ENCODE data around the gene FAM216A. TPM values are rescaled to one million over a fixed set of nuclear protein-coding genes. Genes with fewer than 3 reads are reported as not detected.

The FAM216A gene
- total and polyA plus RNA-seq, 4 donors, result 3.6 to 7.4 (median 4.7) TPM

- H3K27ac ChIP-seq (ENCODE audit: low read depth in 1 of 2, low read length in 2 of 2), result no peak overlapping the region
- TF ChIP-seq TAF1 (conservative IDR thresholded peaks at IDR 0.05) (no peak), RAD21 (IDR thresholded peaks at IDR 0.05) (no peak)
- TF ChIP-seq, protein P1, sequence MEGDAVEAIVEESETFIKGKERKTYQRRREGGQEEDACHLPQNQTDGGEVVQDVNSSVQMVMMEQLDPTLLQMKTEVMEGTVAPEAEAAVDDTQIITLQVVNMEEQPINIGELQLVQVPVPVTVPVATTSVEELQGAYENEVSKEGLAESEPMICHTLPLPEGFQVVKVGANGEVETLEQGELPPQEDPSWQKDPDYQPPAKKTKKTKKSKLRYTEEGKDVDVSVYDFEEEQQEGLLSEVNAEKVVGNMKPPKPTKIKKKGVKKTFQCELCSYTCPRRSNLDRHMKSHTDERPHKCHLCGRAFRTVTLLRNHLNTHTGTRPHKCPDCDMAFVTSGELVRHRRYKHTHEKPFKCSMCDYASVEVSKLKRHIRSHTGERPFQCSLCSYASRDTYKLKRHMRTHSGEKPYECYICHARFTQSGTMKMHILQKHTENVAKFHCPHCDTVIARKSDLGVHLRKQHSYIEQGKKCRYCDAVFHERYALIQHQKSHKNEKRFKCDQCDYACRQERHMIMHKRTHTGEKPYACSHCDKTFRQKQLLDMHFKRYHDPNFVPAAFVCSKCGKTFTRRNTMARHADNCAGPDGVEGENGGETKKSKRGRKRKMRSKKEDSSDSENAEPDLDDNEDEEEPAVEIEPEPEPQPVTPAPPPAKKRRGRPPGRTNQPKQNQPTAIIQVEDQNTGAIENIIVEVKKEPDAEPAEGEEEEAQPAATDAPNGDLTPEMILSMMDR (IDR thresholded peaks at IDR 0.05; ENCODE audit: low read depth, low read length, missing input control), result no peak
- H3K9ac ChIP-seq (ENCODE audit: low read depth in 1 of 2, low read length in 2 of 2), result no peak overlapping the region
- no peak overlapping the region for H3K4me3 ChIP-seq (ENCODE audit: low read depth in 1 of 3, low read length in 3 of 3)
- H3K36me3 ChIP-seq (ENCODE audit: control insufficient read depth in 4 of 4, insufficient read depth in 3 of 4, low read depth in 1 of 4, low read length in 3 of 4), result peaks cover 0 to 14% (median 8%) of the 10 kb centered on the region in 4 donors
- 35% methylated on average over 4 of the region's 4 CpGs for WGBS
- no peaks in the 10 kb centered on the region for H3K9me3 ChIP-seq (ENCODE audit: control insufficient read depth in 4 of 4, low read length in 3 of 4)
- no peak for DNase-seq (ENCODE audit: low spot score)
- H3K4me1 ChIP-seq (ENCODE audit: control insufficient read depth in 4 of 4, insufficient read depth in 4 of 4, low read length in 3 of 4), result peaks cover 6 to 31% (median 25%) of the 10 kb centered on the region in 4 donors
- H3K27me3 ChIP-seq (ENCODE audit: control insufficient read depth in 4 of 4, insufficient read depth in 4 of 4, low read length in 3 of 4), result no peaks in the 10 kb centered on the region
Observed at GRCh38 chr12:110498984-110499706, 30.5 kb downstream of the FAM216A start.

- DNase-seq (ENCODE audit: low spot score), result no peak
- Histone ChIP-seq H3K9ac (ENCODE audit: low read depth in 1 of 2, low read length in 2 of 2) (peak overlapping the region; percentile 9 to 89), H3K27ac (ENCODE audit: low read depth in 1 of 2, low read length in 2 of 2) (peak overlapping the region; percentile 79 to 83), H3K36me3 (ENCODE audit: control insufficient read depth in 4 of 4, insufficient read depth in 3 of 4, low read depth in 1 of 4, low read length in 3 of 4) (no peaks in the 10 kb centered on the region), H3K27me3 (ENCODE audit: control insufficient read depth in 4 of 4, insufficient read depth in 4 of 4, low read length in 3 of 4) (no peaks in the 10 kb centered on the region), H3K9me3 (ENCODE audit: control insufficient read depth in 4 of 4, low read length in 3 of 4) (no peaks in the 10 kb centered on the region), H3K4me3 (ENCODE audit: low read depth in 1 of 3, low read length in 3 of 3) (peak overlapping the region; percentile 74 to 100 (median 81)), H3K4me1 (ENCODE audit: control insufficient read depth in 4 of 4, insufficient read depth in 4 of 4, low read length in 3 of 4) (peaks cover 6 to 31% (median 25%) of the 10 kb centered on the region in 4 donors)
- TF ChIP-seq EGR1 (IDR thresholded peaks at IDR 0.05; ENCODE audit: low read depth in 2 of 2) (peak in 1 of 2 donors; percentile 2), RAD21 (IDR thresholded peaks at IDR 0.05) (no peak)
- WGBS, result under 1% methylated on average over 17 of the region's 17 CpGs
Observed at GRCh38 chr12:110501399-110501751, 32.7 kb downstream of the FAM216A start.

GRCh38 chr12:110501752-110502738 is 33.4 kb downstream of the FAM216A start, which contains the start of the genes RAD9B and VPS29:
Gene RAD9B, plus strand, starts transcription at chr12:110502331. Its CDS starts 7 bp downstream, at chr12:110502338.
Gene VPS29, minus strand, starts transcription at chr12:110502111. Its CDS starts 60 bp downstream, at chr12:110502051.
- WGBS, result 7% methylated on average over 61 of the region's 61 CpGs
- no peaks in the 10 kb centered on the region for H3K9me3 ChIP-seq (ENCODE audit: control insufficient read depth in 4 of 4, low read length in 3 of 4)
- no peaks in the 10 kb centered on the region for H3K27me3 ChIP-seq (ENCODE audit: control insufficient read depth in 4 of 4, insufficient read depth in 4 of 4, low read length in 3 of 4)
- H3K4me1 ChIP-seq (ENCODE audit: control insufficient read depth in 4 of 4, insufficient read depth in 4 of 4, low read length in 3 of 4), result peaks cover 6 to 31% (median 25%) of the 10 kb centered on the region in 4 donors
- peak within 1 kb of the TSS; percentile 74 to 100 (median 81) for H3K4me3 ChIP-seq (ENCODE audit: low read depth in 1 of 3, low read length in 3 of 3)
- H3K27ac ChIP-seq (ENCODE audit: low read depth in 1 of 2, low read length in 2 of 2), result peak within 1 kb of the TSS; percentile 79 to 83
- H3K9ac ChIP-seq (ENCODE audit: low read depth in 1 of 2, low read length in 2 of 2), result peak within 1 kb of the TSS; percentile 9 to 89
- no peaks in the 10 kb centered on the region for H3K36me3 ChIP-seq (ENCODE audit: control insufficient read depth in 4 of 4, insufficient read depth in 3 of 4, low read depth in 1 of 4, low read length in 3 of 4)
- peak; percentile 98 for DNase-seq (ENCODE audit: low spot score)
- TF ChIP-seq NR2F2 (IDR thresholded peaks at IDR 0.05) (peak; percentile 65), HNF4G (IDR thresholded peaks at IDR 0.05) (no peak), FOXA2 (IDR thresholded peaks at IDR 0.05) (peak; percentile 45), GABPA (IDR thresholded peaks at IDR 0.05 in 1 of 2, conservative IDR thresholded peaks at IDR 0.05 in 1 of 2) (peak in 1 of 2 donors; percentile 79), EGR1 (IDR thresholded peaks at IDR 0.05; ENCODE audit: low read depth in 2 of 2) (peak; percentile 6 to 70), SP1 (IDR thresholded peaks at IDR 0.05) (peak; percentile 93), HNF4A (conservative IDR thresholded peaks at IDR 0.05) (peak; percentile 27 to 48), FOXA1 (IDR thresholded peaks at IDR 0.05) (peak; percentile 75), JUND (IDR thresholded peaks at IDR 0.05) (no peak), RAD21 (IDR thresholded peaks at IDR 0.05) (peak; percentile 56 to 62), RXRA (IDR thresholded peaks at IDR 0.05) (peak; percentile 63 to 79), MAX (IDR thresholded peaks at IDR 0.05) (peak; percentile 99), TAF1 (conservative IDR thresholded peaks at IDR 0.05) (peak; percentile 33)
- TF ChIP-seq, protein P2, sequence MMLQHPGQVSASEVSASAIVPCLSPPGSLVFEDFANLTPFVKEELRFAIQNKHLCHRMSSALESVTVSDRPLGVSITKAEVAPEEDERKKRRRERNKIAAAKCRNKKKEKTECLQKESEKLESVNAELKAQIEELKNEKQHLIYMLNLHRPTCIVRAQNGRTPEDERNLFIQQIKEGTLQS (IDR thresholded peaks at IDR 0.05), result no peak
- TF ChIP-seq, protein P3, sequence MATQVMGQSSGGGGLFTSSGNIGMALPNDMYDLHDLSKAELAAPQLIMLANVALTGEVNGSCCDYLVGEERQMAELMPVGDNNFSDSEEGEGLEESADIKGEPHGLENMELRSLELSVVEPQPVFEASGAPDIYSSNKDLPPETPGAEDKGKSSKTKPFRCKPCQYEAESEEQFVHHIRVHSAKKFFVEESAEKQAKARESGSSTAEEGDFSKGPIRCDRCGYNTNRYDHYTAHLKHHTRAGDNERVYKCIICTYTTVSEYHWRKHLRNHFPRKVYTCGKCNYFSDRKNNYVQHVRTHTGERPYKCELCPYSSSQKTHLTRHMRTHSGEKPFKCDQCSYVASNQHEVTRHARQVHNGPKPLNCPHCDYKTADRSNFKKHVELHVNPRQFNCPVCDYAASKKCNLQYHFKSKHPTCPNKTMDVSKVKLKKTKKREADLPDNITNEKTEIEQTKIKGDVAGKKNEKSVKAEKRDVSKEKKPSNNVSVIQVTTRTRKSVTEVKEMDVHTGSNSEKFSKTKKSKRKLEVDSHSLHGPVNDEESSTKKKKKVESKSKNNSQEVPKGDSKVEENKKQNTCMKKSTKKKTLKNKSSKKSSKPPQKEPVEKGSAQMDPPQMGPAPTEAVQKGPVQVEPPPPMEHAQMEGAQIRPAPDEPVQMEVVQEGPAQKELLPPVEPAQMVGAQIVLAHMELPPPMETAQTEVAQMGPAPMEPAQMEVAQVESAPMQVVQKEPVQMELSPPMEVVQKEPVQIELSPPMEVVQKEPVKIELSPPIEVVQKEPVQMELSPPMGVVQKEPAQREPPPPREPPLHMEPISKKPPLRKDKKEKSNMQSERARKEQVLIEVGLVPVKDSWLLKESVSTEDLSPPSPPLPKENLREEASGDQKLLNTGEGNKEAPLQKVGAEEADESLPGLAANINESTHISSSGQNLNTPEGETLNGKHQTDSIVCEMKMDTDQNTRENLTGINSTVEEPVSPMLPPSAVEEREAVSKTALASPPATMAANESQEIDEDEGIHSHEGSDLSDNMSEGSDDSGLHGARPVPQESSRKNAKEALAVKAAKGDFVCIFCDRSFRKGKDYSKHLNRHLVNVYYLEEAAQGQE (IDR thresholded peaks at IDR 0.05), result peak; percentile 81
- TF ChIP-seq, protein P1 (IDR thresholded peaks at IDR 0.05; ENCODE audit: low read depth, low read length, missing input control), result no peak
